Stomach (tissue), 4 donors: ENCODE data around the gene POLD4.

Source experiments
- EP300 ChIP-seq: sonication (generic); formaldehyde crosslinking; IDR thresholded peaks from one replicate; pipeline ENCODE4 v1.6.1; 2017; ENCODE audit warnings: antibody characterized with exemption
- POLR2A ChIP-seq, 4 donors: fragments of 450-650 bp; IDR thresholded peaks; one replicate each; pipeline ENCODE4 v1.6.1; 2016; ENCODE audit warnings: antibody characterized with exemption in 4 of 4, control low read depth in 2 of 4, mild to moderate bottlenecking in 1 of 4, moderate library complexity in 1 of 4
- TF ChIP-seq, protein P1 (sequence below), 7 experiments: fragments of 450-650 bp in 4 of 7; fragments of 200-600 bp in 3 of 7; sonication (generic) in 3 of 7; IDR thresholded peaks; one replicate each; pipeline ENCODE4 v1.5.1; 2016 to 2019; ENCODE audit warnings: antibody characterized with exemption in 7 of 7, control low read depth in 2 of 7, mild to moderate bottlenecking in 1 of 7

DNA sequence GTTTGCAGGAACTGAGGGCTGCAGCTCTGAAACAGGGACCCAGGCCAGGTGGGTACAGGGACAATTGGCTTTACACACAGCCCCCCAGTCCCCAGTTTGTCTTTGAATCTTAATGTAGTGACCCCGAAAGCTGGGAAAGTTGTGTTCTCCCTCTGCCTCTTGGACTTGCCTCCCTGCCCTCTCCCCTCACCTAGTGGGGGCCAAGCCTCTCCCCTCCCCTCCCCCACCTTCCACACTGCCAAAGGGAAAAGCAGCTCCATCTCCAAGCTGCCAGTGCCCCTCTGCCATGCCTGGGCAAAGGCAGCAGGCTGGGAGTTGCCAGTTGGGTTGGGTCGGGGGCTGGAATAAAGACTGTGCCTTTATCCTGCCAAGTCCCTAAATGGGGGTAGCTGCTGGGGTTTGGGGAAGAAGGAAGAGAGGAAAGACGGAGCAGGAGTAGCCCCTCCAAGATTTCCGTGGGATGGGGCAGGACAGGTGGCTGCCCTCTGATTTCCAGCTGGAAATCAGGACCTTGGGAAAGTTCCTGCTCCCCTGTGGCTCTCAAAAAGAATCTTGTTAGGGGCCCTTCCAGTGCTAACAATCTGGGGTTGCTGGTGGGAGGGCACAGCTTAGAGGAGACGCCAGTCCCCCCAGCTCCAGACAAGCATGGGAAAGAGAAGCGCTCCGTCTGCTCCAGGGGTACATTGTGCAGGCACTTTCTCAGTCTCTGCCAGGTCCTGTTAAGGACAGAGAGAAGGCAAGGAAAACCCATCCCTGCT is 22.9 kb upstream of the POLD4 start:
- TF ChIP-seq EP300, result no peak
- TF ChIP-seq POLR2A (IDR thresholded peaks at IDR 0.05), result no peak
- TF ChIP-seq, protein P1, sequence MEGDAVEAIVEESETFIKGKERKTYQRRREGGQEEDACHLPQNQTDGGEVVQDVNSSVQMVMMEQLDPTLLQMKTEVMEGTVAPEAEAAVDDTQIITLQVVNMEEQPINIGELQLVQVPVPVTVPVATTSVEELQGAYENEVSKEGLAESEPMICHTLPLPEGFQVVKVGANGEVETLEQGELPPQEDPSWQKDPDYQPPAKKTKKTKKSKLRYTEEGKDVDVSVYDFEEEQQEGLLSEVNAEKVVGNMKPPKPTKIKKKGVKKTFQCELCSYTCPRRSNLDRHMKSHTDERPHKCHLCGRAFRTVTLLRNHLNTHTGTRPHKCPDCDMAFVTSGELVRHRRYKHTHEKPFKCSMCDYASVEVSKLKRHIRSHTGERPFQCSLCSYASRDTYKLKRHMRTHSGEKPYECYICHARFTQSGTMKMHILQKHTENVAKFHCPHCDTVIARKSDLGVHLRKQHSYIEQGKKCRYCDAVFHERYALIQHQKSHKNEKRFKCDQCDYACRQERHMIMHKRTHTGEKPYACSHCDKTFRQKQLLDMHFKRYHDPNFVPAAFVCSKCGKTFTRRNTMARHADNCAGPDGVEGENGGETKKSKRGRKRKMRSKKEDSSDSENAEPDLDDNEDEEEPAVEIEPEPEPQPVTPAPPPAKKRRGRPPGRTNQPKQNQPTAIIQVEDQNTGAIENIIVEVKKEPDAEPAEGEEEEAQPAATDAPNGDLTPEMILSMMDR (IDR thresholded peaks at IDR 0.05), result no peak
